HG02588 (cell line): ENCODE results near the gene PAM.

ENCODE experiments used
- ATAC-seq: cut with Tn5 transposase; IDR thresholded peaks from one replicate; pipeline ENCODE4 v1.9.1; 2021; ENCODE audit warnings: mild to moderate bottlenecking, moderate library complexity; ENCODE audit not compliant: unreplicated experiment

PAM gene

DNA sequence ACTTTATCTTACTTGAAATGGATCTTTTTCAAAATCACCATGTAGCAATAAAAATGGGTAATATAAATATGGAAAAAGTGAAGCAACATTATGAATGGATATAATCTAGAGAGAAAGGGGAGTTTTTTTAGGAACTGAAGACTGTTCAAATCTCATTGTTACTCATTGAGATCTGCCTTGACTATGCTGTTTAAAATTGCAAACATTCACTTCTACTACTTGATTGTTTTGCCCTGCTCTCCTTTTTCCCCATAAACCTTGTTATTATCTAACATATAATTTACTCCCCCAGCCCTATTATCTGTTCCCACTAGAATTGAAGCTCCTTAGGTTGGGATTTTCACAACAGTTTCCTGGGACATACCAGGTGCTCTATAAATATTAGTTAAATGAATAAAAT lies 22.0 kb downstream of the PAM start:
- ATAC-seq = no peak

- ATAC-seq = no peak
Observed at GRCh38 chr5:102778478-102778877, 23.4 kb downstream of the PAM start.

- ATAC-seq = no peak
Observed at GRCh38 chr5:102781359-102781758, 26.3 kb downstream of the PAM start.

GRCh38 chr5:102781786-102782185 lies 26.7 kb downstream of the PAM start:
- no peak for ATAC-seq

GRCh38 chr5:102782217-102782872 lies 27.2 kb downstream of the PAM start:
- ATAC-seq = no peak

DNA sequence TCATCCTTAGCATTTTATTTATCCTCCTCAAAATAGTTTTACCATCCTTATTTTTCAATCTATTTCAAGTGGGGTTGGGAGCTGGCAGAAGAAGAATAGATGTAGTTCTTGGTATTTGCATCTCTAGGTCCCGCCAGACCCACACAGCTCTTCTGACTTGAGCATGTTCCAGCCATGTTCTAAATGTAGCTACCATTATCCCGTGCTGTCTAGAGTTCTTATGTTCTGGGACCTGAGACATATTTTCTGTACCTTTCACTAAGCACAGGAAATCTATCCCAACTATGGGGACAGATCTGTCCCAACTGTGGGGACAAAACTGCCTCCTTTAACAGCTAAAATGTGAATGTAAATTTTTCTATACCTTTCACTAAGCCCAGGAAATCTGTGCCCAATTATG lies 32.0 kb downstream of the PAM start:
- ATAC-seq = no peak

DNA sequence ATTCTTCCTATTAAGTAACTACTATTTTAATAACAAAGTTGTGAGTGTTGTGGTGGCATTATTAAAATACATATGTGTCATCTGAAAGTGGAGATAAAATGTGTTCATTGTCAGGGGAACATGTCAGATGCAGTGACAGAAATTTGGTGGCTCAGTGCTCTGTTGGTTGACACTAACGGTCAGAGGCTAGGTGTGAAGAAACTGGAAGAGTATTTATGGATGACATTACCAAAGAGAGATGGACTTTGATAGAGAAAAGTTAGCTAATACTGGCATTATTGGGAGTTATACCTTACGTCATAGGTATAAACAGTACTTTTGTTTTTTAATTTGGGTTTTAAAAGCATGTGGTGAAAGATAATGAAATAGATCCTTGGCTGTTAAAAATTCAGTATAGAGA lies 33.7 kb downstream of the PAM start:
- ATAC-seq = no peak

DNA sequence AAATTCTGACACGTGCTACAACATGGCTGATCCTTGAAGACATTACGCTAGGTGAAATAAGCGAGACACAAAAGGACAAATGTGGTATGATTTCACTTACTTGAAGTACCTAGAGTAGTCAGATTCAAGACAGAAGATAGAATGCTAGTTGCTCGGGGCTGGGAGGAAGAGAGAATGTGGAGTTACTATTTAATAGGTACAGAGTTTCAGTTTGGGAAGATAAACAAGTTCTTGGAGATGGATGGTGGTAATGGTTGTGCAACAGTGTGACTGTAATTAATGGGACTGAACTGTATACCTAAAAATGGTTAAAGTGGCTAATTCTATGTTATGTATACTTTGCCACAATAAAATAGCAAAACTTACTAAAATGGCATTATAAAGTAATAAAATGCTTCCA lies 34.4 kb downstream of the PAM start:
- ATAC-seq = no peak

GRCh38 chr5:102790748-102791147 lies 35.6 kb downstream of the PAM start:
- no peak for ATAC-seq

GRCh38 chr5:102792705-102793104 lies 37.6 kb downstream of the PAM start:
- ATAC-seq = no peak

DNA sequence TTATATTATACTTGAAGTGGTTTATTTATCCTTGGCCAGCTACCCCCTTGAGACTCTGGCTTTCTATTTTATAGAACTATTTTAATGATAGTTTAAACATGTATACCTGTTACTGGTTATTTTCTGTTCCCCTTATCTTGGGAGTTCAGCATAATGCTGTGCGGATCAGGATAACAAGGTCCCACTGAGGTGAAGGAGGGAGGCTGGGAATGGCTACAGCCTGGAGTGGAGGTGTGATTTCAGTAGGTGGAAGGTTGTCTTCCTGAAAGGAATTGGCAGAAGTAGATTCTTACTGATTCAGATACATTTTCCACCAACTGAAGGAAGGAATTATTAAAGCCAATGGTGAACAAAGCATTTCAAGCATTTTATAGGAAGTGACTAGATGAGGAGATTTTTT lies 38.9 kb downstream of the PAM start:
- no peak for ATAC-seq

GRCh38 chr5:102794677-102795331 lies 39.7 kb downstream of the PAM start:
- no peak for ATAC-seq

GRCh38 chr5:102795526-102795925 lies 40.4 kb downstream of the PAM start:
- no peak for ATAC-seq

DNA sequence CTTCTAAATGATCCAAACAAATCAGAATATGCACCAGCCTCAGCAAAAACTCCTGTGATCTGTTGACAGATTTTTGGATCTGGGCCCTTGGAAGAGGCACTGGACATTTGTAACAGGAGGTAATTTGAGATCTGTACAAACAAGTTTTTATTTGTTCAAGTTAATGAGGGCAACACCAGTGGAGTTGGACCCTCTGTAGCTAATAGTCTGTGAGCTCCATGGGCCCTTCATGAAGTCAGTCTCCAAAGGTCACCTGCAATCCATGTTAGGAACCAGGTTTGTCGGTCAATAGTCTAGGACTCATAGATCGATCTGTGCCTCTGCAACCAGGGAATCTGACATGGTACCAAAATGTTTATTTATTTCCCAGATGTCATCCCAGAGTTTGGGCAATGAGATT lies 40.9 kb downstream of the PAM start:
- ATAC-seq = no peak

- no peak for ATAC-seq
Observed at GRCh38 chr5:102796498-102796897, 41.4 kb downstream of the PAM start.

- ATAC-seq = no peak
Observed at GRCh38 chr5:102797322-102797884, 42.3 kb downstream of the PAM start.

DNA sequence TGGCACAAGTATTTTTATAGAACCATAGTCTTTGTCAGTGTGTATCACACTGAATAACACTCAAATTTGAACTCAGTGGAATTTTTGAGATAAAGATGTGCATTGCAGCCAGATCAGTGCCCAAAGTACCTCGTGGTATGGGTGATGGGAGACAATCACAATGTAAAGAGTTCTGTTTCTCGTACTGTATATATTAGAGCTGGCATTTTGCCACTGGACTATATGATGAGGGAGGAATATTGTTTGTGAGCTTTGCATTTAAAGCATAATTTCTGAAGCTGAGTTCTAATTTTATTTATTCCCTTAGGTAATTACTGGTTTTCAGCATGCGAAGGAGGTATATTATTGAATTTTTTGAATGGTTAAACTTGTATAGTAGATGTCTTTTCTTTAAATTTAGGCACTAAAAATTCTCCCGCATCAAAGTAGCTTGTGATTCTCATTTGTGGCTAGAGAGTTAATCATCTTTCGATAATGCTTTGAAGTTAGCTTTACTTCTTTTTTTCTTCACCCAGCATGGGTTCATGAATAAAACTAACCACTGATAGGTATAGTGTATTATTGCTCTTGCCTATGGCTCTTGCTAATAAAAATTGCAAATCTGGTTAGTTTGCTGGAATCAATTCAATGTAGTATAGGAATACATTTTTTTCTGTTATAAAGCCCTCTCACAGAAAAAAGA lies 43.1 kb downstream of the PAM start:
- no peak for ATAC-seq

DNA sequence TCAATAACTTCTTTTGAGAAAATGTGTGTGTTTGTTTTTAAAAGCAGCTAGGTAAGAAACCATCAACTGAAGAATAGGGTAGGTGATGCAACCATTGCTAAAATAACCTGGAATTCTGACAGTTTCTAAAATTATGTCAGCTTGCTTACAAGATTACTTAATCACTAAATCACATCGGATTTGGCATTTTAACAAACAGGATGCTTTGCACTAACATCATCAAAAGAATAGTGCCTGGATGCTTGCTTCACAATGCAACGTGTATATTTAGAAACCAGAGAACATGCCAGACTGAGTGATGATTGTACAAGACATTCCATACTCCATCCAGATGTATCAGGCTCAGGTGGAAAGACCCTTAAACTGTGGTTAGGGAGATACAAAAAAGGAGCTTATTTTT lies 43.9 kb downstream of the PAM start:
- ATAC-seq = no peak

GRCh38 chr5:102800427-102800826 lies 45.3 kb downstream of the PAM start:
- ATAC-seq = no peak

DNA sequence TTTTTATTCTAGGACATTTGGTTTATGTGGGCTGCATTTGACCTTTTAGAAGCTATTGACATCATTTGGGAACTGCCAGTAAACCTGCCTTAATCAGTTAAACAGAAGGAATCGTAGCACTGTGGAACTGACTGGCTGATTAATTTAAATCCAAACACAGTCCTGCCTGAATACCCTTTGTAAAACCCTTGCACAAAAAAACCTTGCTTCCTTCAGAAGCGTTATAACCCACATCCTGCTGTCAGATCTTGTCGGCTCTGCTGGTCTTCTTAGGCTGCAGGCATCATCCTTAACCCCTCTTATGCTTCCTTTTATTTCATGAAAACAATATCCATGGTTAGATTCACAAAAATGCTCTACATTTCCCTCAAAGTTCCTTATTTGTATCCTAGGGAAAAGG lies 46.3 kb downstream of the PAM start:
- ATAC-seq = no peak

GRCh38 chr5:102802708-102803458 lies 47.8 kb downstream of the PAM start:
- ATAC-seq = no peak
